Mesenchymal stem cell (in vitro differentiated cells and primary cell): ENCODE data around the gene SNX14.

Source experiments
- DNase-seq: peaks from one replicate; pipeline ENCODE4 v3.0.0-alpha.2; 2013
- H2AFZ ChIP-seq: one replicate; pipeline ENCODE4 v1.6.1; 2013; ENCODE audit warnings: low read depth, mild to moderate bottlenecking, control low read depth, inconsistent platforms, low read length, moderate library complexity
- H2AK5ac ChIP-seq: 2 replicates; pipeline ENCODE4 v1.6.1; 2013; ENCODE audit warnings: low read length, moderate library complexity, mild to moderate bottlenecking, inconsistent platforms; ENCODE audit not compliant: severe bottlenecking
- H2BK120ac ChIP-seq: one replicate; pipeline ENCODE4 v1.6.1; 2013; ENCODE audit warnings: low read depth, mild to moderate bottlenecking, inconsistent platforms, low read length, moderate library complexity
- H2BK12ac ChIP-seq, 2 experiments: one replicate each; pipeline ENCODE4 v1.6.1; 2013; ENCODE audit warnings: inconsistent platforms in 2 of 2, low read length in 2 of 2, mild to moderate bottlenecking in 2 of 2, moderate library complexity in 2 of 2, control low read depth in 1 of 2
- H2BK15ac ChIP-seq: one replicate; pipeline ENCODE4 v1.6.1; 2013; ENCODE audit warnings: mild to moderate bottlenecking, low read depth, inconsistent platforms; ENCODE audit not compliant: poor library complexity, severe bottlenecking
- H2BK5ac ChIP-seq: 2 replicates; pipeline ENCODE4 v1.6.1; 2013; ENCODE audit warnings: low read depth, mild to moderate bottlenecking, low read length, control low read depth, inconsistent platforms; ENCODE audit not compliant: poor library complexity, severe bottlenecking
- H3K14ac ChIP-seq, 2 experiments: one replicate each; pipeline ENCODE4 v1.6.1; 2013; ENCODE audit warnings: inconsistent platforms in 2 of 2, low read length in 2 of 2, control low read depth in 1 of 2, mild to moderate bottlenecking in 1 of 2, moderate library complexity in 1 of 2
- H3K18ac ChIP-seq, 2 experiments: one replicate each; pipeline ENCODE4 v1.6.1; 2013; ENCODE audit warnings: inconsistent platforms in 2 of 2, low read length in 2 of 2, control low read depth in 1 of 2, low read depth in 1 of 2, mild to moderate bottlenecking in 1 of 2
- H3K23ac ChIP-seq, 2 experiments: one replicate each; pipeline ENCODE4 v1.6.1; 2013; ENCODE audit warnings: inconsistent platforms in 2 of 2, low read length in 2 of 2, mild to moderate bottlenecking in 2 of 2, moderate library complexity in 2 of 2, control low read depth in 1 of 2
- H3K27ac ChIP-seq: 2 replicates; pipeline ENCODE4 v1.5.1; 2013; ENCODE audit warnings: mild to moderate bottlenecking, moderate library complexity, low read length, control low read depth, inconsistent platforms; ENCODE audit not compliant: poor library complexity, severe bottlenecking
- H3K27me3 ChIP-seq, 2 experiments: 2 replicates each; pipeline versions ENCODE4 v1.6.1 to v1.7.0; 2013; ENCODE audit warnings: low read length in 2 of 2, mild to moderate bottlenecking in 2 of 2, moderate library complexity in 2 of 2, control low read depth in 1 of 2, inconsistent platforms in 1 of 2; ENCODE audit not compliant: control insufficient read depth in 1 of 2, insufficient read depth in 1 of 2
- H3K36me3 ChIP-seq, 2 experiments: 2 replicates each; pipeline versions ENCODE4 v1.6.1 to v1.7.0; 2013; ENCODE audit warnings: low read length in 2 of 2, control low read depth in 1 of 2, inconsistent platforms in 1 of 2, low read depth in 1 of 2, mild to moderate bottlenecking in 1 of 2; ENCODE audit not compliant: insufficient read depth in 2 of 2, control insufficient read depth in 1 of 2
- H3K4ac ChIP-seq, 2 experiments: one replicate each; pipeline ENCODE4 v1.6.1; 2013; ENCODE audit warnings: inconsistent platforms in 2 of 2, low read length in 2 of 2, mild to moderate bottlenecking in 2 of 2, moderate library complexity in 2 of 2, control low read depth in 1 of 2, low read depth in 1 of 2
- H3K4me1 ChIP-seq: 2 replicates; pipeline ENCODE4 v1.6.1; 2013; ENCODE audit warnings: low read depth, low read length, control low read depth; ENCODE audit not compliant: control insufficient read depth, insufficient read depth
- H3K4me2 ChIP-seq: 2 replicates; pipeline ENCODE4 v1.6.1; 2013; ENCODE audit warnings: low read length, mild to moderate bottlenecking, inconsistent platforms; ENCODE audit not compliant: poor library complexity, severe bottlenecking
- H3K4me3 ChIP-seq, 2 experiments: 2 replicates each; pipeline versions ENCODE4 v1.5.1 to v1.7.0; 2013; ENCODE audit warnings: low read length in 2 of 2, mild to moderate bottlenecking in 2 of 2, control low read depth in 1 of 2, low read depth in 1 of 2; ENCODE audit not compliant: insufficient read depth in 1 of 2
- H3K79me1 ChIP-seq: replicated peaks from 2 replicates; pipeline ENCODE4 v1.6.1; 2013; ENCODE audit warnings: mild to moderate bottlenecking, control low read depth, low read length, inconsistent platforms; ENCODE audit not compliant: poor library complexity, severe bottlenecking
- H3K9ac ChIP-seq: 2 replicates; pipeline ENCODE4 v1.7.0; 2013; ENCODE audit warnings: mild to moderate bottlenecking, low read length, moderate library complexity
- H3K9me3 ChIP-seq: 2 replicates; pipeline ENCODE4 v1.7.0; 2013; ENCODE audit warnings: mild to moderate bottlenecking, low read length; ENCODE audit not compliant: control insufficient read depth
- H4K8ac ChIP-seq: one replicate; pipeline ENCODE4 v1.6.1; 2013; ENCODE audit warnings: inconsistent platforms, mild to moderate bottlenecking, low read length, moderate library complexity
- H4K91ac ChIP-seq: one replicate; pipeline ENCODE4 v1.6.1; 2013; ENCODE audit warnings: mild to moderate bottlenecking, low read length, inconsistent platforms
- WGBS: methylation state at CpG from one replicate; pipeline ENCODE4 v1.1.7; 2013; ENCODE audit warnings: mixed read lengths; 5-methylcytosine and 5-hydroxymethylcytosine counted together

Gene SNX14

DNA sequence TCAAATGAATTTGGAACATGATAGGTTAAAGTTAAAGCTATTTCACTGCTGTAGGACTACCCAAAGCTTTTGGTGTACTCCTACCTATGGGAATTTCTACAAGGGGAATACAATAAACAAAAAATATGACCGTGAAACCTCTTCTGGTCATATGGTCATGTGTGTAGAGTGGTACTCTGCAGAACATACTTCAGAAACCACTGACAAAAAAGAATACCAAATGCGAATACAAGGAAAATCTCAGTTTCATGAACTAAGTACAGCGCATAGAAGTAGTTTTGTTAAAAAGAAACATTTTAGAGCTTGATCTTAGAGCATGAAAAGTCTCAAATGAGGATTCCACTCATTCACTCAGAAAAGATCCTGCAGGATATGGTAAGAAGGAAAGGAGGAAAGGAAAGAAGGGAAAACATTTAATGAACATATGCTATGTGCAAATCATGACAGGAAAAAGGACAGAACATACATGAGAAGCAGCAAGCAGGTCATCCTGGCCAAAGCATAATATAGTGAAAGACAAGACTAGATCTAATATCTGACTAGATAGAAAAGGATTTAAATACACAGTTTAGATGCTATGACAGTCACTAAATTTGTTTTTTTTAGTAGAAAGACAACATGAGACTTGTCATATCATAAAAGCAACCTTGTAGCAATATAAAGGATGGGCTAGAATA, 36.5 kb downstream of the SNX14 start:
- no peak overlapping the region for H4K91ac ChIP-seq
- no peak overlapping the region for H3K14ac ChIP-seq
- H3K4me1 ChIP-seq = no peaks in the 10 kb centered on the region
- no peak overlapping the region for H2BK120ac ChIP-seq
- WGBS = 100% methylated on average over 1 of the region's 3 CpGs
- no peak overlapping the region for H3K4me2 ChIP-seq
- no peak for DNase-seq
- H2AFZ ChIP-seq = no peak overlapping the region
- no peak overlapping the region for H2AK5ac ChIP-seq
- H3K4me3 ChIP-seq = no peak overlapping the region
- H3K79me1 ChIP-seq = peaks cover 7% of the 10 kb centered on the region
- no peak overlapping the region for H3K23ac ChIP-seq
- H3K9me3 ChIP-seq = no peaks in the 10 kb centered on the region
- no peak overlapping the region for H2BK12ac ChIP-seq
- no peak overlapping the region for H2BK5ac ChIP-seq
- H3K27ac ChIP-seq = no peak overlapping the region
- H3K4ac ChIP-seq = no peak overlapping the region
- H2BK15ac ChIP-seq = no peak overlapping the region
- H3K36me3 ChIP-seq = peaks cover 3 to 63% of the 10 kb centered on the region in 2 experiments
- no peak overlapping the region for H4K8ac ChIP-seq
- no peak overlapping the region for H3K9ac ChIP-seq
- no peaks in the 10 kb centered on the region for H3K27me3 ChIP-seq
- H3K18ac ChIP-seq = no peak overlapping the region

- H3K27me3 ChIP-seq = no peaks in the 10 kb centered on the region
- no peak overlapping the region for H3K4ac ChIP-seq
Observed at GRCh38 chr6:85552652-85553051, 41.0 kb downstream of the SNX14 start.

GRCh38 chr6:85551264-85551663, 42.4 kb downstream of the SNX14 start:
- H2BK15ac ChIP-seq = no peak overlapping the region
- no peak overlapping the region for H3K14ac ChIP-seq
- 94% methylated on average over 1 of the region's 1 CpG for WGBS
- no peak overlapping the region for H3K27ac ChIP-seq
- H4K8ac ChIP-seq = no peak overlapping the region
- no peak for DNase-seq
- no peak overlapping the region for H3K9ac ChIP-seq
- no peaks in the 10 kb centered on the region for H3K27me3 ChIP-seq
- no peaks in the 10 kb centered on the region for H3K4me1 ChIP-seq
- H2BK5ac ChIP-seq = no peak overlapping the region
- no peaks in the 10 kb centered on the region for H3K9me3 ChIP-seq
- H2BK120ac ChIP-seq = no peak overlapping the region
- no peak overlapping the region for H3K4ac ChIP-seq
- H3K4me3 ChIP-seq = no peak overlapping the region
- peaks cover 12% of the 10 kb centered on the region for H3K79me1 ChIP-seq
- H3K36me3 ChIP-seq = peaks cover 6 to 71% of the 10 kb centered on the region in 2 experiments
- H2AK5ac ChIP-seq = no peak overlapping the region
- H3K23ac ChIP-seq = no peak overlapping the region
- no peak overlapping the region for H2BK12ac ChIP-seq
- H3K18ac ChIP-seq = no peak overlapping the region
- no peak overlapping the region for H2AFZ ChIP-seq
- H4K91ac ChIP-seq = no peak overlapping the region
- no peak overlapping the region for H3K4me2 ChIP-seq

More at GRCh38 chr6:85552652-85553051, 41.0 kb downstream of the SNX14 start:
- no peak overlapping the region for H3K4me2 ChIP-seq
- no peak overlapping the region for H3K9ac ChIP-seq
- no peak overlapping the region for H2AFZ ChIP-seq
- WGBS = 99% methylated on average over 3 of the region's 3 CpGs
- H3K79me1 ChIP-seq = peaks cover 12% of the 10 kb centered on the region
- H3K9me3 ChIP-seq = no peaks in the 10 kb centered on the region
- no peak overlapping the region for H2BK15ac ChIP-seq
- H3K18ac ChIP-seq = no peak overlapping the region
- H3K14ac ChIP-seq = no peak overlapping the region
- H2BK5ac ChIP-seq = no peak overlapping the region
- no peak overlapping the region for H2AK5ac ChIP-seq
- H3K36me3 ChIP-seq = peaks cover 6 to 69% of the 10 kb centered on the region in 2 experiments
- no peak overlapping the region for H3K27ac ChIP-seq
- no peak overlapping the region for H4K91ac ChIP-seq
- DNase-seq = no peak
- no peaks in the 10 kb centered on the region for H3K4me1 ChIP-seq
- H3K23ac ChIP-seq = no peak overlapping the region
- H4K8ac ChIP-seq = no peak overlapping the region
- no peak overlapping the region for H2BK120ac ChIP-seq
- no peak overlapping the region for H2BK12ac ChIP-seq
- H3K4me3 ChIP-seq = no peak overlapping the region

DNA sequence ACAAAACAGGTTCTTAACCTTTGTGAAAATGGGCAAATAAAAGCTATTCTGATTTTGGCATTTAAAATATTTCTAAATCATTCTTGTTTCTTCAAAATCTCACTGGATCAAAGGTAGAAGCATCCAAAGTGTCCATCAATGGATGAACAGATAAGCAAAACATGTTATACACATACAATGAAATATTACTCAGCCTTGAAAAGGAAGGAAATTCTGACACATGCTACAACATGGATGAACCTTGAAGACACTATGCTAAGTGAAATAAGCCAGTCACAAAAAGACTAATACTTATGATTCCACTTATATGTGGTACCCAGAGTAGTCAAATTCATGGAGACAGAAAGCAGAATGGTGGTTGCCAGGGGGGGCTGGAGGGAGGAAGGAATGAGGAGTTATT, 45.9 kb downstream of the SNX14 start:
- Histone ChIP-seq H3K4me3 (no peak overlapping the region), H2BK5ac (no peak overlapping the region), H3K18ac (no peak overlapping the region), H3K4ac (no peak overlapping the region), H4K91ac (no peak overlapping the region), H3K9ac (no peak overlapping the region), H3K79me1 (peaks cover 13% of the 10 kb centered on the region), H3K4me1 (no peaks in the 10 kb centered on the region), H3K27ac (no peak overlapping the region), H2BK120ac (no peak overlapping the region), H3K36me3 (peaks cover 3 to 68% of the 10 kb centered on the region in 2 experiments), H4K8ac (no peak overlapping the region), H2AFZ (no peak overlapping the region), H3K14ac (no peak overlapping the region), H2BK15ac (no peak overlapping the region), H3K27me3 (no peaks in the 10 kb centered on the region), H3K9me3 (no peaks in the 10 kb centered on the region), H2BK12ac (no peak overlapping the region), H2AK5ac (no peak overlapping the region), H3K23ac (no peak overlapping the region), H3K4me2 (no peak overlapping the region)
- DNase-seq = no peak
